Stimulated activated CD4-positive, alpha-beta T cell treated with anti-CD3 and anti-CD28 coated beads, Interleukin-1b, Interleukin-23, amount 100 ng/mL, for 1 hour (primary cell): ENCODE data around the gene INPP5J.

Source experiments
- DNase-seq, 2 donors: peaks; one replicate each; pipeline ENCODE4 v3.0.0-alpha.2; 2020; ENCODE audit warnings: low read depth in 2 of 2

The INPP5J gene

DNA sequence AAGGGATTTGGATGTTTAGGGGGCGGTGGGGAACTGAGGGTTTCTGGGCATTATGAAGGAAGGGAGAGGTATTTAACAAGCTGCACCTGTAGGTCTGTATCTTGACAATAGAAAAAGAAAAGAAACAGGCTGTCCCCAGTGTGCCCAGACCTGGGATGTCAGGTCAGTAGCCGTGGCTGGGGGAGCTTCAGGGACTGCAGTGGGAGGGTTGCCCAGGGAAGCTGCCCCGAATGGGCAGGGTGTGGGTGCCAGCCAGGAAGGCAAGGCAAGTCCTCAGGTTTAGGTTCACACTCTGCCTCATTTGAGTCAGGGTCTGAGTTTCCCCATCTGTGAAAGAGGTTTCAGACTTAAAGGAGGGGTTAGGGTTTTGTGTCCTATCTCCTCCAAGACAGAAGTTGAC, 1.5 kb downstream of the INPP5J start:
- DNase-seq: no peak

- no peak for DNase-seq
Observed at GRCh38 chr22:31124811-31125465, 2.2 kb downstream of the INPP5J start.

GRCh38 chr22:31125521-31126117, 2.9 kb downstream of the INPP5J start:
- no peak for DNase-seq

- DNase-seq: no peak
Observed at GRCh38 chr22:31126128-31126868, 3.5 kb downstream of the INPP5J start.

- DNase-seq: no peak
Observed at GRCh38 chr22:31126869-31127175, 4.1 kb downstream of the INPP5J start.

- DNase-seq: no peak
Observed at GRCh38 chr22:31127181-31127772, 4.5 kb downstream of the INPP5J start.

DNA sequence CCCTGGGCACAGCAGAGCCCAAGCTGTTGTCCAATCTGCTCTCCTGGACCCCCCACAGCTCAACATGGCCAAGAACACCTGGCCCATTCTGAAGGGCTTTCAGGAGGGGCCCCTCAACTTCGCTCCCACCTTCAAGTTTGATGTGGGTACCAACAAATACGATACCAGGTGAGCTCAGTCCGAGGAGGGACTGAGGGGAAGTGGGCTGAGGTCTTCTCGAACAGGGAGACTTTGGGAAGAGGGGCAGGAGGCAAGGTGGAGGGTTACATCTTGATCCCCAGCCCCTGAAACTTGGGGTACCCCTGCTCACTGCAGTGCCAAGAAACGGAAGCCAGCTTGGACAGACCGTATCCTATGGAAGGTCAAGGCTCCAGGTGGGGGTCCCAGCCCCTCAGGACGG, 5.4 kb downstream of the INPP5J start:
- no peak for DNase-seq

- DNase-seq: no peak
Observed at GRCh38 chr22:31130873-31131272, 8.1 kb downstream of the INPP5J start.

- DNase-seq: no peak
Observed at GRCh38 chr22:31133911-31134310, 11.1 kb downstream of the INPP5J start.

DNA sequence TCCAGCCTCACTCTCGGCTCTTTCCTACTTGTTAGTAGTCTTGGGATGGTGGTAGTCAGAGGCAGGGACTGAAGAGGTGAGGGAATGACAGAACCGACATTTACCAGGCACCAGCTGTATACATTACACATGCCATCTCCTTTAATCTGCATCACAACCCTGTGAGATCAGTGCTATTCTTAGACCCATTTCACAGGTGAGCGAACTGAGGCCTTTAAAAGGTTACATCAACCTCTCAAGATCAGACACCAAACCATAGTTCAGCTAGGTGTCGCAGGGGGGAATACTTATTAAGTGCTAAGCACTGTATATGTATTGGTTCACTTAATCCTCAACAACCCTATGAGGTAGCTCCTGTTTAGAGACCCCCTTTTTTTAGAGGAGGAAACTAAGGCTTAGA, 11.9 kb downstream of the INPP5J start:
- DNase-seq: no peak

GRCh38 chr22:31135706-31136105, 12.9 kb downstream of the INPP5J start:
- DNase-seq: no peak

DNA sequence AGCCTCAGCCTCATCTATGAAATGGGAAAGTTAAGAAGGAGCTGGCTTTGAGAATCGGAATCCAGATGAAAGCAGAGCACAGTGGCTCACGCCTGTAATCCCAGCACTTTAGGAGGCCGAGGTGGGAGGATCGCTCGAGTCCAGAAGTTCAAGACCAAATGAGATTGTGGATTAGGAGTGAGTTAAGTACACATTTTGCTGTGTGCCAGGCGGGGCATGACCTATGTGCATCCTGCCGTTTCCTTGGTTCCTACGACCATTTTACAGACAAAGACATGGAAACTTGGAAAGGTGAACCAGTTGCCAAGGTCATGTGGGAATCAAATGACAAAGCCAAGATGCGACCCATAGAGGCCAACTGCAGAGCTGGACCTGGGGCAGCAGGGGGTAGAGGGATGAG, 13.4 kb downstream of the INPP5J start:
- DNase-seq: no peak

DNA sequence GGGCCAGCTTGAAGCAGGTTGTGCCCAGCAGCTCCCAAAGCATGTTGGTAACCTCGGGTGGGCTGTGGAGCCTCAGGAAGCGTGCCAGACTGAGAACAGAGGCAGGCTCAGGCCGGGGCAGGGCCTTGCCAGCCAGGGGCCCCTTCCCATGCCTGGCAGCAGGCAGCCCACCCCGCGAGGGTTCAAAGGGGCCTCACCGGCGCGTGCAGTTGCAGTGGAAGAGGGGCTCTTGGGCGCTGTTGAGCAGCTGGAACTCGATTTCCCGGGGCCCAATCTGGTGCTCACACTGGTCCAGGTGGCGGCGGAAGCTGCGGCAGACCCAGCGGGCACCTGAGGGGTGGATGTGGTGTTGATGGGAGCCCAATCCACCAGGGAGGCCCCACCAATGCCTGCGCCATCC, 13.9 kb downstream of the INPP5J start:
- DNase-seq: no peak

- DNase-seq: no peak
Observed at GRCh38 chr22:31137721-31138120, 15.0 kb downstream of the INPP5J start.

DNA sequence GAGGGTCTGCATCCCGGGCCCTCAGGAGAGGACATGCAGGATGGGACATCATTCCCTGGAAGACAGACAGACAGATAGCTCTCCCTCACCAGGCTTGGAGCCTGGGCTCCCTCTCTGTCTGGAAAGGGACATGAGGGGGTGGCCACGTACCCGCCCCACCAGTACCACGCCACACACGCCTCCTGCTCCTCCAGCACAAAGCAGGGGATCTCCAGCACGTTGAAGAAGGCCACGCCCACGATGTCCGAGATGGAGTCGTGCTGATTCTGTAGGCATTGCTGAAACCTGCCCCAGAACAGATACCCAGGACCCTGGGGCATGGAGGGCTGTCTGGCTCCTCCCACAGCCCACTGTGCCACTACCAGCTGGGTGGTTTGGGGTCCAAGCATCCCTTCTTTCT, 15.4 kb downstream of the INPP5J start:
- no peak for DNase-seq

DNA sequence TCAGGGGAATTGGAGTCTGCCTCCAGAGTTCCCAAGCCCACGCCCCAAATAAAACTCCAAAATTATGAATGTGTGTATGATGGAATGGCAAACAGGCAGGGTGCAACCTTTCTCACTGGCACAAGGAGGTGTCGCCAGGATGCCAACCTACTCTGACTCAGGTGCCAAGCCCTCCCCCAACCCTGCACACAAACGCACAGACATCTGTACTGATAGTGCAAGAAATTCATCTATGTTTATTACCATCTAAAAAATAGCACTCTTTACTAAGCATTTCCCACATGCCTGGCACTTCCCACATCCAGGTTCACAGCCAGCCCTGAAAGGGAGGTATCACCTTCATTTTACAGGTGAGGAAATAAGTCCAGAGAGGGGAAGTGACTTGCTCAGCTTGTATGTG, 16.3 kb downstream of the INPP5J start:
- no peak for DNase-seq

GRCh38 chr22:31139866-31140716, 17.3 kb downstream of the INPP5J start, which contains the start of gene PLA2G3:
TSS of gene PLA2G3 (minus strand) at chr22:31140508. CDS start at chr22:31140354, 154 bp downstream.
- no peak for DNase-seq

GRCh38 chr22:31140746-31141145, 18.0 kb downstream of the INPP5J start:
- no peak for DNase-seq

DNA sequence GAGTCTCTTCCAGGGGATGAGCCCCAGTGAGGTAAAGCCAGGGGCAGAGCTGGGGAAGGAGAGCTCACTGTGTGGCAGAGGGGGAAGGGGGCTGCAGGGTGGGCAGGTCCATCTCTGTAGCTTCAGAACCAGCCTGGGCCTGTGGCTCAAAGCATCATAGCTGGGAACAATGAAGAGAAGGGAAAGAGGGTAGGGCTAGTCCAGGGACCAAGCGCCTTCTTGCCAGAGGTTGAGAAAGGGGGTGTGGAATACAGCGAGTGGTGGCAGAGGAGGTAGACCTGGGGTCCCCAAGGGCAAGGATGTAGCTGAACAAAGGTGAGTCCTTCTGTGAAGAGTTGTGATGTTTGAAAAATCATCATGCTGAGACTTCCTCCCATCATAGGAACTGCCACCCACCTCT, 18.8 kb downstream of the INPP5J start:
- DNase-seq: no peak

DNA sequence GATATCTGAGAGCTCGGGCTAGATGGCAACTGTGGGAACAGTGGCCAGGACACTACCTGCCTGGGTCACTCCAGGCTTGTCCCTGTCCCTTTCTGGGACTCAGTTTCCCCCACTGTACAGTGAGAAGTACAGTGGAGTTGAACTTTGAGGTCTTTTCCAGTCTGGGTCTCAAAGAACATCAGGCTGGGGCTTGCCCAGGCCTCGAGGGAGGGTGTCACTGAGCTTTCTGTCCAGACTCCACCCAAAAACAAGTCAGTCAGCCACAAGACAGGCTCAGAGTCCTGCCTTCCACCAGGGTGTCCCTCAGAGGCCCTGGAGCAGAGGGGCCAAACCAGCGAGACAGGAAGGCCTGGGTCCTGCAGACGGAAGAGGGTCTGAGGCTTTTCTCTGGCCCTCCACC, 19.5 kb downstream of the INPP5J start:
- no peak for DNase-seq

- DNase-seq: no peak
Observed at GRCh38 chr22:31143038-31143437, 20.3 kb downstream of the INPP5J start.

- DNase-seq: no peak
Observed at GRCh38 chr22:31143537-31143936, 20.8 kb downstream of the INPP5J start.
